Measurements from ENCODE around the gene EXOSC9. TPM values are rescaled to one million over a fixed set of nuclear protein-coding genes. Genes with fewer than 3 reads are reported as not detected.

EXOSC9 gene
- total and polyA plus RNA-seq, 2 of the 8 experiments (the other 6 are each of a cell fraction or from before 2014, with no cell fraction given): 33.2 to 54.9 TPM

GRCh38 chr4:121824950-121825349 is 23.8 kb downstream of the EXOSC9 start:
- POLR2A ChIA-PET (ENCODE audit: partially characterized antibody): interaction anchor here (1.1 to 12.6 kb wide), 3 partner anchors 9 to 63 kb away, joined by 4 to 246 read pairs (median 4); partner anchors contain the start of gene EXOSC9
- H3K9ac ChIP-seq (replicated peaks in 1 of 4; ENCODE audit: extremely low read depth in 1 of 4, low read depth in 3 of 4, low read length in 3 of 4): no peak overlapping the region
- no peaks in the 10 kb centered on the region for H3K27me3 ChIP-seq (replicated peaks in 1 of 4; ENCODE audit: control insufficient read depth in 3 of 4, extremely low read depth in 1 of 4, insufficient read depth in 3 of 4, low read length in 3 of 4)
- no peak overlapping the region for H2AK5ac ChIP-seq (ENCODE audit: low read depth, low read length)
- H2BK20ac ChIP-seq (ENCODE audit: low read length): no peak overlapping the region
- H3K4me3 ChIP-seq (ENCODE audit: extremely low read depth in 1 of 4, insufficient read depth in 2 of 4, low read depth in 3 of 4, low read length in 4 of 4): no peak overlapping the region
- H4K8ac ChIP-seq (ENCODE audit: extremely low read depth, insufficient read depth, low read length): no peak overlapping the region
- 92% methylated on average over 2 of the region's 2 CpGs; no CpG with 5 or more reads in 1 of the 2 experiments for WGBS, 2 experiments (ENCODE audit: extremely low coverage in 1 of 2, insufficient coverage in 1 of 2, insufficient read length in 1 of 2, insufficient replicate concordance in 2 of 2, low coverage in 1 of 2, low lambda C conversion rate in 2 of 2, missing lambda C conversion rate in 1 of 2)
- H3K56ac ChIP-seq (replicated peaks; ENCODE audit: insufficient read length, low read depth, low read length): no peak overlapping the region
- no peak overlapping the region for H2BK12ac ChIP-seq (ENCODE audit: low read depth, low read length)
- no peak for TF ChIP-seq HDAC6 (IDR thresholded peaks at IDR 0.05; ENCODE audit: low read depth, low read length)
- H3K23ac ChIP-seq (ENCODE audit: insufficient read length): no peak overlapping the region
- no peaks in the 10 kb centered on the region for H3K23me2 ChIP-seq (ENCODE audit: low read depth, low read length)
- CTCF ChIA-PET (ENCODE audit: partially characterized antibody): interaction anchor here (1.2 kb wide), 1 partner anchor 60 kb away, joined by 3 read pairs; the partner anchor contains the start of gene SMIM43
- H3K27ac ChIP-seq (ENCODE audit: low read depth, low read length): no peak overlapping the region
- H3K79me1 ChIP-seq (ENCODE audit: low read depth, low read length): no peaks in the 10 kb centered on the region; the same call in 1 of the 2 replicates
- H2AFZ ChIP-seq (ENCODE audit: low read length): no peak overlapping the region
- H3K36me3 ChIP-seq (ENCODE audit: control insufficient read depth in 2 of 4, insufficient read depth in 4 of 4, low read length in 3 of 4): peaks cover 14 to 22% (median 17%) of the 10 kb centered on the region in 4 experiments
- H2BK15ac ChIP-seq (ENCODE audit: low read length): no peak overlapping the region
- H2BK120ac ChIP-seq (replicated peaks; ENCODE audit: low read depth, low read length): no peak overlapping the region
- H2BK5ac ChIP-seq (ENCODE audit: low read depth, low read length): no peak overlapping the region
- H4K20me1 ChIP-seq (replicated peaks in 1 of 2; ENCODE audit: control insufficient read depth in 1 of 2, insufficient read depth in 2 of 2, low read length in 2 of 2): no peaks in the 10 kb centered on the region
- H3K18ac ChIP-seq (ENCODE audit: extremely low read depth, low read length): no peak overlapping the region
- no peak for FAIRE-seq
- H3K4me2 ChIP-seq (ENCODE audit: insufficient read depth in 1 of 2, low read depth in 2 of 2, low read length in 2 of 2): no peak overlapping the region
- H4K5ac ChIP-seq (ENCODE audit: insufficient read length, low read depth, low read length): no peak overlapping the region
- H3K79me2 ChIP-seq (ENCODE audit: control insufficient read depth in 1 of 2, insufficient read depth in 2 of 2, low read length in 2 of 2): peaks cover 5 to 28% of the 10 kb centered on the region in 2 experiments; a peak in 3 of 4 replicates
- no peak overlapping the region for H4K91ac ChIP-seq (replicated peaks; ENCODE audit: insufficient read length, low read length)
- no peaks in the 10 kb centered on the region; a peak in 2 of 7 replicates for H3K4me1 ChIP-seq (replicated peaks in 1 of 4; ENCODE audit: control insufficient read depth in 3 of 4, insufficient read depth in 4 of 4, low read length in 3 of 4)
- no peak for DNase-seq (ENCODE audit: low read depth in 1 of 2, low spot score in 2 of 2)
- no peak overlapping the region for H3K4ac ChIP-seq (replicated peaks; ENCODE audit: insufficient read length, low read depth, low read length)
- no peaks in the 10 kb centered on the region for H3K9me3 ChIP-seq (ENCODE audit: insufficient read depth in 2 of 2, low read depth in 1 of 2, low read length in 1 of 2)
- H3K14ac ChIP-seq (ENCODE audit: insufficient read length): no peak overlapping the region

Data from H1 (cell line).